Uterus (tissue), 4 donors: ENCODE measurements around the gene CCT6B. TPM values are rescaled to one million over a fixed set of nuclear protein-coding genes. Genes with fewer than 3 reads are reported as not detected.

Source experiments
- DNase-seq, 2 donors: peaks; one replicate each; pipeline ENCODE4 v3.0.0-alpha.2; 2019 to 2020
- H3K27ac ChIP-seq, 2 donors: fragments of 200-600 bp; sonication (generic); 1 replicate in 1 of 2; 2 replicates in 1 of 2; pipeline ENCODE4 v1.5.1; 2016 to 2018
- H3K27me3 ChIP-seq, 2 donors: fragments of 200-600 bp; sonication (generic); one replicate each; pipeline ENCODE4 v1.5.1; 2018 to 2019; ENCODE audit warnings: control low read depth in 1 of 2
- H3K36me3 ChIP-seq, 2 donors: fragments of 200-600 bp; sonication (generic); one replicate each; pipeline ENCODE4 v1.5.1; 2019; ENCODE audit warnings: control low read depth in 1 of 2
- H3K4me1 ChIP-seq, 2 donors: fragments of 200-600 bp; sonication (generic); one replicate each; pipeline ENCODE4 v1.5.1; 2018 to 2019; ENCODE audit warnings: control low read depth in 1 of 2
- H3K4me3 ChIP-seq, 2 donors: fragments of 200-600 bp; sonication (generic); 1 replicate in 1 of 2; 2 replicates in 1 of 2; pipeline ENCODE4 v1.5.1; 2018 to 2019; ENCODE audit warnings: mild to moderate bottlenecking in 1 of 2
- H3K9me3 ChIP-seq, 2 donors: fragments of 200-600 bp; sonication (generic); one replicate each; pipeline ENCODE4 v1.5.1; 2019; ENCODE audit warnings: control low read depth in 1 of 2
- POLR2A ChIP-seq, 2 donors: fragments of 450-650 bp; IDR thresholded peaks; one replicate each; pipeline ENCODE4 v1.6.1; 2016; ENCODE audit warnings: antibody characterized with exemption in 2 of 2, mild to moderate bottlenecking in 1 of 2, moderate library complexity in 1 of 2
- intact Hi-C: fragments of 100-400 bp; cut with DNase I; formaldehyde crosslinking; loops from one replicate; pipeline ENCODE4 v1.15.1; 2023; ENCODE audit warnings: low total_unique reads
- total RNA-seq, 4 donors: library from RNA; depleted of rRNA in 3 of 4; stranded (reverse); fragments of >200 nt in 3 of 4; gene quantifications; one replicate each; pipeline versions ENCODE4 v1.1.0 to v1.2.4, GENCODE V29; 2014 to 2023
- TF ChIP-seq, protein P1 (sequence below), 4 experiments: fragments of 200-600 bp in 2 of 4; fragments of 450-650 bp in 2 of 4; sonication (generic) in 2 of 4; IDR thresholded peaks; one replicate each; pipeline ENCODE4 v1.5.1; 2016 to 2019; ENCODE audit warnings: antibody characterized with exemption in 4 of 4, mild to moderate bottlenecking in 2 of 4, moderate library complexity in 1 of 4
- donor health status: DM: yes; HTN: yes; CAD: no.

Gene CCT6B
- total RNA-seq, 4 donors from 2014 or later, result 0.77 to 9.3 (median 7.1) TPM

DNA sequence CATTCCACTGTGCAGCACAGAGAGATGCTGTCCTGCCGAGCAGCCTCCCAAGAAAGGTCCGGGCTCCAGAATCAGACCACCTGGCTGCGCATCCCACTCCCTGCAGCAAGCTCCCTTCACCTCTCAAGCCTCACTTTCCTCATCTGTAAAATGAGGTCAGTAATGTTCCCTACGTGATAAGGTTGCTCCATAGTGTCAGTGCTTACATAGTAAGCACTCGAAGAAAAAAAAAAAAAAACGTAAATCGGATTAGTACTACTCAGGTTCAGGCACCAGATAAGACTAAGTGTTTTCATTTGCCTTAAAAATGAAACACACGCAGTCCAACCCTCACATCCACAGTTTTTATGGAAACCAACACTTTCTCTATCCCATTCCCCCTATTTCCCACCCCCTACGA lies 76.7 kb downstream of the CCT6B start:
- no peaks in the 10 kb centered on the region for H3K36me3 ChIP-seq
- H3K27ac ChIP-seq, result no peak overlapping the region
- H3K27me3 ChIP-seq, result no peaks in the 10 kb centered on the region
- TF ChIP-seq POLR2A (IDR thresholded peaks at IDR 0.05), result no peak
- TF ChIP-seq, protein P1, sequence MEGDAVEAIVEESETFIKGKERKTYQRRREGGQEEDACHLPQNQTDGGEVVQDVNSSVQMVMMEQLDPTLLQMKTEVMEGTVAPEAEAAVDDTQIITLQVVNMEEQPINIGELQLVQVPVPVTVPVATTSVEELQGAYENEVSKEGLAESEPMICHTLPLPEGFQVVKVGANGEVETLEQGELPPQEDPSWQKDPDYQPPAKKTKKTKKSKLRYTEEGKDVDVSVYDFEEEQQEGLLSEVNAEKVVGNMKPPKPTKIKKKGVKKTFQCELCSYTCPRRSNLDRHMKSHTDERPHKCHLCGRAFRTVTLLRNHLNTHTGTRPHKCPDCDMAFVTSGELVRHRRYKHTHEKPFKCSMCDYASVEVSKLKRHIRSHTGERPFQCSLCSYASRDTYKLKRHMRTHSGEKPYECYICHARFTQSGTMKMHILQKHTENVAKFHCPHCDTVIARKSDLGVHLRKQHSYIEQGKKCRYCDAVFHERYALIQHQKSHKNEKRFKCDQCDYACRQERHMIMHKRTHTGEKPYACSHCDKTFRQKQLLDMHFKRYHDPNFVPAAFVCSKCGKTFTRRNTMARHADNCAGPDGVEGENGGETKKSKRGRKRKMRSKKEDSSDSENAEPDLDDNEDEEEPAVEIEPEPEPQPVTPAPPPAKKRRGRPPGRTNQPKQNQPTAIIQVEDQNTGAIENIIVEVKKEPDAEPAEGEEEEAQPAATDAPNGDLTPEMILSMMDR (IDR thresholded peaks at IDR 0.05), result no peak
- H3K9me3 ChIP-seq, result no peaks in the 10 kb centered on the region
- intact Hi-C loops, result no loop called here
- DNase-seq, result no peak
- no peaks in the 10 kb centered on the region for H3K4me1 ChIP-seq
- H3K4me3 ChIP-seq, result no peak overlapping the region

DNA sequence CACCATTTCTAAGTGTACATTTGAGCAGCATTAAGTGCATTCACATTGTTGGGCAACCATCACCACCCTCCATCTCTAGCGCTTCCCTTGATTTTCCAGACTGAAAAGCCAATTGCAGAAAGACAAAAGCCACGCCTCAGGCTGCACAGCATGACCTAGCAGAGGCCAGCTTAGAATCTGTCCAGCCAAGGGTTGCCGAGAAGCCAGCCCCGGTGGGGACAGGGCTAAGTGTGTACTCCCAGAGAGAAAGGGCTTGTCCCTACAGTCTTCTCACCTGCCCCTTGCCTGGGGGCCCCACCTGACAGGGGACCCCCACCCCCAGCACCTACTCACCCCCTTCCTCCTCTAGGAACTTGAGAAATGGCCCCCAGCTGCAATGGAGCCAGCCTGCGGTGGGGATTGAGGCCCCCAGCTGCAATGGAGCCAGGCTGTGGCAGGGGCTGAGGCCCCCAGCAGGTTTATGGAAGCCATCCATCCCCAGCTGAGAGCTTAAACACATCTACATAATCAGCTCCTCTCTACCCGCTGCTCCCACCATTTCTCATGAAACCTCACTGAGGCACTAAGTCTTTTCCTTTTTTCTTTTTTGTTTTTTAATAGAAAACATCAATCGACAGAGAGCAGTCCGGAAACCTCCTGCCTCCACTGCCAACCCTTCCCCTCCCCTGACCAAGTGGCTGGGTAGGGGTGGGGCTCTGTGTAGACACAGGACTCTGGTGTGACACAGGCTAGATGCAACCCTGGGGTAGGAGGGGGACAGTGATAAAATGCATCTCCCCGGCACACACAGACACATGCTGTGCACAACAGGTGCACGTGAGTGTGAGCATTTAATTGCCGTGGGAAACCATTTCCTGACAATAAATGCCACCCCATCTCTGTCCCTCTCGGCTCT lies 77.9 kb downstream of the CCT6B start:
- TF ChIP-seq, protein P1 (IDR thresholded peaks at IDR 0.05), result no peak
- no peaks in the 10 kb centered on the region for H3K9me3 ChIP-seq
- no peak for DNase-seq
- H3K27me3 ChIP-seq, result no peaks in the 10 kb centered on the region
- H3K4me1 ChIP-seq, result no peaks in the 10 kb centered on the region
- no peak overlapping the region for H3K27ac ChIP-seq
- H3K36me3 ChIP-seq, result no peaks in the 10 kb centered on the region
- intact Hi-C loops, result no loop called here
- no peak overlapping the region for H3K4me3 ChIP-seq

DNA sequence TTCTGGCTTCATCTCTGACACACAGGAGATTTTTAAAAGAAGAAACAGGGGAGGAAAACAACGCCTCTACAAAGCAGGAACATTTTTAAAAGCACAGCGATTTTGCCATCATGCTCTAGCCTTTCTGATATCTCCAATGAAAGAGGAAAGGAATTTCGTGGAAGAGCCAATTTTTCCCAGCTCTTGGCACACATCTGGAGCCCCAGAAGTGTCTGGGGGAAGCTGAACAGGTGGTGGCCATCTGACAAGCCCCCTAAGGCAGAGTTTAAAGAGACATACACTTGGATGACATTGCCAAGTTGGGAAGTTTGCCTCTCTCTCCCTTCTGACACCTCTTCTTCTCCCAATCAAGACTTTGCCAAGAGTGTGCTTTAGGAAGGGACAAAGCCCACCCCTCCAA lies 82.1 kb downstream of the CCT6B start:
- no peak for DNase-seq
- no peaks in the 10 kb centered on the region for H3K4me1 ChIP-seq
- H3K9me3 ChIP-seq, result no peaks in the 10 kb centered on the region
- no peak overlapping the region for H3K27ac ChIP-seq
- intact Hi-C loops, result no loop called here
- TF ChIP-seq POLR2A (IDR thresholded peaks at IDR 0.05), result no peak
- TF ChIP-seq, protein P1 (IDR thresholded peaks at IDR 0.05), result no peak
- no peaks in the 10 kb centered on the region for H3K27me3 ChIP-seq
- no peak overlapping the region for H3K4me3 ChIP-seq
- no peaks in the 10 kb centered on the region for H3K36me3 ChIP-seq

Other genes with a start within 250 kb of the CCT6B start
- gene ZNF830, start 80 bp upstream of the CCT6B start, total RNA-seq, result 10 to 100 TPM in 3 of 4 donors, 1 to 10 TPM in 1; 1.5 to 19.5 (median 16.1) TPM
- gene LIG3, start 19.1 kb upstream of the CCT6B start, total RNA-seq, result 100 to 1,000 TPM in 1 of 4 donors, 10 to 100 TPM in 3; 11.5 to 108 (median 57.0) TPM
- 10 to 100 TPM; 11.5 to 38.5 (median 14.6) TPM for gene RFFL, start 102.2 kb upstream of the CCT6B start, total RNA-seq
- 10 to 100 TPM in 2 of 4 donors, 1 to 10 TPM in 1, under 1 TPM in 1; 0.29 to 17.4 (median 7.6) TPM for gene RAD51D, start 158.4 kb upstream of the CCT6B start, total RNA-seq
- not detected for gene FNDC8, start 160.2 kb upstream of the CCT6B start, total RNA-seq
- gene NLE1, start 180.8 kb upstream of the CCT6B start, total RNA-seq, result 10 to 100 TPM in 3 of 4 donors, 1 to 10 TPM in 1; 3.6 to 30.0 (median 19.7) TPM
- gene UNC45B, start 186.4 kb upstream of the CCT6B start, total RNA-seq, result under 1 TPM in 2 of 4 donors, not detected in 2; 0.21 to 0.55 TPM
- not detected for gene SLC35G3, start 232.9 kb upstream of the CCT6B start, total RNA-seq